Thyroid gland (tissue), 4 donors: ENCODE measurements around the gene CACNA2D3.

Source experiments
- POLR2A ChIP-seq, 2 donors: fragments of 450-650 bp; IDR thresholded peaks; one replicate each; pipeline ENCODE4 v1.6.1; 2017; ENCODE audit warnings: antibody characterized with exemption in 2 of 2, mild to moderate bottlenecking in 2 of 2, moderate library complexity in 1 of 2
- TF ChIP-seq, protein P1 (sequence below), 6 experiments: fragments of 200-600 bp in 3 of 6; fragments of 450-650 bp in 3 of 6; sonication (generic) in 3 of 6; IDR thresholded peaks; one replicate each; pipeline ENCODE4 v1.5.1; 2016 to 2019; ENCODE audit warnings: antibody characterized with exemption in 6 of 6, mild to moderate bottlenecking in 2 of 6, inconsistent platforms in 1 of 6, moderate library complexity in 1 of 6

DNA sequence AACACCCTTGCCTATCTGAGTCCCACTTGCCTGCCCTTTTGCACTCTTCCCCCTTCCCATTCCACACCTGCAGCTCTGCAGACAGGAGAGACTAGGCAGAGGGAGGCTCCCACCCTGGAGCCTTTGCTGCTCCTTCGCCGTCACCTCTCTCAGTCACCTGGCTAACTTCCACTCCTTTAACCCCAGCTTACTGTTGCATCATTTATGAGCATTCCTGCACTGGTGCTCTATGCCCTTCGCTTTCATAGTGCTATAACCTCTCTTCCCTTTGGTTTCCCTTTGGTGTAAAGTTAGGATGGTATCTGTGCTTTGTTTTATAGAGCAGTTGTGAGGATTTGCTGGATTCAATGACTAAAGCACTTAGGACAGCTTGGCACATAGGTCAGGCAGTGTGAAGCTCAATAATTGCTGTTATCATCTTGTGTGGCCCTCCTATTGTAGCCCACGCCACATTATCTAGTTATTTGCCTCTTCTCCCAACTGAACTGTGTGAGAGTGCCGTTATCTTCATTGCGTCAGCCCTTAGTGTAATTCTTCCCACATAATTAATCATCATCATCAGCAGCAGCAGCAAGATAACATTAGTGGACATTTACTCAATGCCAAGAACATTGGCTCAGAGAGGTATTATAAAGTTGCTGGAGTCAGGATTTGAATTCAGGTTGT lies 253.9 kb downstream of the CACNA2D3 start:
- TF ChIP-seq, protein P1, sequence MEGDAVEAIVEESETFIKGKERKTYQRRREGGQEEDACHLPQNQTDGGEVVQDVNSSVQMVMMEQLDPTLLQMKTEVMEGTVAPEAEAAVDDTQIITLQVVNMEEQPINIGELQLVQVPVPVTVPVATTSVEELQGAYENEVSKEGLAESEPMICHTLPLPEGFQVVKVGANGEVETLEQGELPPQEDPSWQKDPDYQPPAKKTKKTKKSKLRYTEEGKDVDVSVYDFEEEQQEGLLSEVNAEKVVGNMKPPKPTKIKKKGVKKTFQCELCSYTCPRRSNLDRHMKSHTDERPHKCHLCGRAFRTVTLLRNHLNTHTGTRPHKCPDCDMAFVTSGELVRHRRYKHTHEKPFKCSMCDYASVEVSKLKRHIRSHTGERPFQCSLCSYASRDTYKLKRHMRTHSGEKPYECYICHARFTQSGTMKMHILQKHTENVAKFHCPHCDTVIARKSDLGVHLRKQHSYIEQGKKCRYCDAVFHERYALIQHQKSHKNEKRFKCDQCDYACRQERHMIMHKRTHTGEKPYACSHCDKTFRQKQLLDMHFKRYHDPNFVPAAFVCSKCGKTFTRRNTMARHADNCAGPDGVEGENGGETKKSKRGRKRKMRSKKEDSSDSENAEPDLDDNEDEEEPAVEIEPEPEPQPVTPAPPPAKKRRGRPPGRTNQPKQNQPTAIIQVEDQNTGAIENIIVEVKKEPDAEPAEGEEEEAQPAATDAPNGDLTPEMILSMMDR (IDR thresholded peaks at IDR 0.05) = no peak
- no peak for TF ChIP-seq POLR2A (IDR thresholded peaks at IDR 0.05)
